ENCODE data around the gene MTA1.

DNA sequence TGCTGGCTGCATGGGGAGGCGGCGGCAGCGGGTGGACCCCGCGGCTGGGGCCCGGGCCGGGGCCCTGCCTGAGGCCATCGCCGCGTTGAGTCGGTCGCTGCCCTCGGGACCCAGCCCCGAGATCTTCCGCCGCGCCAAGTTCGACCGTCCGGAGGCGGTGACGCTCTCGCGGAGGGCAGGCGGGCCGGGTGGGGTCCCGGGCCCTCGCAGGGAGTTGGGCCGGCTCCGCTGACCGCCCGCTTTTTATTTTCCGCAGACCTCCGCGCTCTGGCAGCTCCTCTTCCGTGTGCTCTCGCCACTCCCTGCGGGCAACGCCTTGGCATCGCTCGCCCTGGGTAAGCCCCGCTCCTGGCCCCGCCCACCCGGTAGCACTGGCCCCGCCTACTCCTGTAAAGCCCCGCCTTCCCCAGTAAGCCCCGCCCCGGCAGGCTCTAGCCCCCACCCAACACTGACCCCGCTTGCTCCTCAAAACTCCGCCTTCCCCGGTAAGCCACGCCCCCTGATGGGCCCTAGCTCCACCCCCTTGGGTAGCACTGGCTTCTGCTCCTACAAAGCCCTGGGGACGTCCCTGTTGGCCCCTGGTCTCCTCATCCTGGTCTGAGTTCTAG lies 71.8 kb downstream of the MTA1 start:
- TF ChIP-seq POLR2AphosphoS5 (IDR thresholded peaks at IDR 0.05; ENCODE audit: low read depth, low read length) = no peak; the same call in 1 of the 2 replicates
- TF ChIP-seq YY1 (IDR thresholded peaks at IDR 0.05; ENCODE audit: low read depth, low read length) = no peak
- no peak for TF ChIP-seq RAD21 (IDR thresholded peaks at IDR 0.05 in 1 of 2, conservative IDR thresholded peaks at IDR 0.05 in 1 of 2; ENCODE audit: low read depth in 2 of 2, low read length in 2 of 2)
- peak in 1 of 2 experiments; percentile 80; a peak in 2 of 3 replicates for TF ChIP-seq POLR2A (IDR thresholded peaks at IDR 0.05; ENCODE audit: control extremely low read depth in 1 of 2, low read depth in 2 of 2, low read length in 2 of 2)
- no peak for TF ChIP-seq SRF (IDR thresholded peaks at IDR 0.05; ENCODE audit: low read depth, low read length)
- TF ChIP-seq, protein P1, sequence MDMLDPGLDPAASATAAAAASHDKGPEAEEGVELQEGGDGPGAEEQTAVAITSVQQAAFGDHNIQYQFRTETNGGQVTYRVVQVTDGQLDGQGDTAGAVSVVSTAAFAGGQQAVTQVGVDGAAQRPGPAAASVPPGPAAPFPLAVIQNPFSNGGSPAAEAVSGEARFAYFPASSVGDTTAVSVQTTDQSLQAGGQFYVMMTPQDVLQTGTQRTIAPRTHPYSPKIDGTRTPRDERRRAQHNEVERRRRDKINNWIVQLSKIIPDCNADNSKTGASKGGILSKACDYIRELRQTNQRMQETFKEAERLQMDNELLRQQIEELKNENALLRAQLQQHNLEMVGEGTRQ (IDR thresholded peaks at IDR 0.05; ENCODE audit: low read length) = no peak
- TF ChIP-seq, protein P2, sequence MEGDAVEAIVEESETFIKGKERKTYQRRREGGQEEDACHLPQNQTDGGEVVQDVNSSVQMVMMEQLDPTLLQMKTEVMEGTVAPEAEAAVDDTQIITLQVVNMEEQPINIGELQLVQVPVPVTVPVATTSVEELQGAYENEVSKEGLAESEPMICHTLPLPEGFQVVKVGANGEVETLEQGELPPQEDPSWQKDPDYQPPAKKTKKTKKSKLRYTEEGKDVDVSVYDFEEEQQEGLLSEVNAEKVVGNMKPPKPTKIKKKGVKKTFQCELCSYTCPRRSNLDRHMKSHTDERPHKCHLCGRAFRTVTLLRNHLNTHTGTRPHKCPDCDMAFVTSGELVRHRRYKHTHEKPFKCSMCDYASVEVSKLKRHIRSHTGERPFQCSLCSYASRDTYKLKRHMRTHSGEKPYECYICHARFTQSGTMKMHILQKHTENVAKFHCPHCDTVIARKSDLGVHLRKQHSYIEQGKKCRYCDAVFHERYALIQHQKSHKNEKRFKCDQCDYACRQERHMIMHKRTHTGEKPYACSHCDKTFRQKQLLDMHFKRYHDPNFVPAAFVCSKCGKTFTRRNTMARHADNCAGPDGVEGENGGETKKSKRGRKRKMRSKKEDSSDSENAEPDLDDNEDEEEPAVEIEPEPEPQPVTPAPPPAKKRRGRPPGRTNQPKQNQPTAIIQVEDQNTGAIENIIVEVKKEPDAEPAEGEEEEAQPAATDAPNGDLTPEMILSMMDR (IDR thresholded peaks at IDR 0.05; ENCODE audit: control extremely low read depth in 1 of 3, insufficient read depth in 1 of 3, low read depth in 1 of 3, low read length in 3 of 3) = no peak

Measured in H1 (cell line).